Activated T-cell treated with anti-CD3 and anti-CD28 coated beads, Interleukin-2, amount 50 U/mL, for 1 hour (primary cell): ENCODE data around the gene UBASH3B.
"Not testable (repeated sequence)": the region's sequence is repeated elsewhere in the genome, so short reads cannot be mapped to it uniquely, and the experiment has no call there.

ENCODE experiments used
- DNase-seq: peaks from one replicate; pipeline ENCODE4 v3.0.0-alpha.2; 2020

UBASH3B gene

GRCh38 chr11:122863154-122863553, 207.6 kb downstream of the UBASH3B start:
- not testable (repeated sequence) for DNase-seq

- DNase-seq: peak; percentile 46
Measured at GRCh38 chr11:122863704-122864326, 208.3 kb downstream of the UBASH3B start.
